ENCODE measurements around the gene VSIG8. TPM values are rescaled to one million over a fixed set of nuclear protein-coding genes. Genes with fewer than 3 reads are reported as not detected.
"Not testable (repeated sequence)": the region's sequence is repeated elsewhere in the genome, so short reads cannot be mapped to it uniquely, and the experiment has no call there.

VSIG8 gene
- total RNA-seq, 1 donor, result not detected

DNA sequence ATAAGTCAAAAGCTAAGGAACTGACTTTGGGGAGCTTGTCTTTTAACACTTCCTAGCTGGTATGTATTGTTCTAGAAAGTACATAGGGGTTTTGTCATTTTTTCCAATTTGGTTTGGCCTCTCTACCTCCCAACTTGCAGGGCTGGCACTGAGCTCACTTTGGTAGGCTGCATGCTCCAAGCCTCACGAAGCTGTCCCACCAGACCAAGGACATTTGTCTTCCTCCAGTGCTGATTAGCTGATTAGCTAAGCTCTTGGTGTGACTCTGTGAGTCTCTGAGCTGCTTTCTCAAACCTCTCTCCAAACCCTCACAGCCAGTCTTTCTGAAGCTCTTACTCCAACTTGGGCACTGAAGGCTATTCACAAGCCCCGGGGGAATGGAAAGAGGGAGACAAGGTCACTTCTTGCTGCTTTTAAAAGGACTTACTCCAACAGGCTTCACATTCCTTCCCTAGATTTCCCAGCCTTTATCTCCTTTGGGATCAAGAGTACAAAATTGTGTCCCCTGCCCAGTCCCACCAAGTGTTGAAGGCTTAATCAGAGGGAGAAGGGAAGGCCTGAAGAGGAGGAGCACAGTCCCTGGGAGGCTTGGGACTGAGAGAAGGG lies 38.4 kb upstream of the VSIG8 start:
- DNase-seq (ENCODE audit: low read depth), result no peak
- H3K4me3 ChIP-seq (ENCODE audit: low read depth, low read length), result no peak overlapping the region
- TF ChIP-seq, protein P1, sequence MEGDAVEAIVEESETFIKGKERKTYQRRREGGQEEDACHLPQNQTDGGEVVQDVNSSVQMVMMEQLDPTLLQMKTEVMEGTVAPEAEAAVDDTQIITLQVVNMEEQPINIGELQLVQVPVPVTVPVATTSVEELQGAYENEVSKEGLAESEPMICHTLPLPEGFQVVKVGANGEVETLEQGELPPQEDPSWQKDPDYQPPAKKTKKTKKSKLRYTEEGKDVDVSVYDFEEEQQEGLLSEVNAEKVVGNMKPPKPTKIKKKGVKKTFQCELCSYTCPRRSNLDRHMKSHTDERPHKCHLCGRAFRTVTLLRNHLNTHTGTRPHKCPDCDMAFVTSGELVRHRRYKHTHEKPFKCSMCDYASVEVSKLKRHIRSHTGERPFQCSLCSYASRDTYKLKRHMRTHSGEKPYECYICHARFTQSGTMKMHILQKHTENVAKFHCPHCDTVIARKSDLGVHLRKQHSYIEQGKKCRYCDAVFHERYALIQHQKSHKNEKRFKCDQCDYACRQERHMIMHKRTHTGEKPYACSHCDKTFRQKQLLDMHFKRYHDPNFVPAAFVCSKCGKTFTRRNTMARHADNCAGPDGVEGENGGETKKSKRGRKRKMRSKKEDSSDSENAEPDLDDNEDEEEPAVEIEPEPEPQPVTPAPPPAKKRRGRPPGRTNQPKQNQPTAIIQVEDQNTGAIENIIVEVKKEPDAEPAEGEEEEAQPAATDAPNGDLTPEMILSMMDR (IDR thresholded peaks at IDR 0.05; ENCODE audit: insufficient read depth, low read depth, low read length), result no peak

- peak; percentile 69 for DNase-seq (ENCODE audit: low read depth)
- H3K4me3 ChIP-seq (ENCODE audit: low read depth, low read length), result no peak within 1 kb of the TSS
- TF ChIP-seq, protein P1 (IDR thresholded peaks at IDR 0.05; ENCODE audit: insufficient read depth, low read depth, low read length), result no peak
Observed at GRCh38 chr1:159900086-159900680, 37.7 kb upstream of the VSIG8 start, which contains the start of gene CFAP45. TSS of gene CFAP45 (minus strand) at chr1:159900165. CDS start at chr1:159900098, 67 bp downstream.

DNA sequence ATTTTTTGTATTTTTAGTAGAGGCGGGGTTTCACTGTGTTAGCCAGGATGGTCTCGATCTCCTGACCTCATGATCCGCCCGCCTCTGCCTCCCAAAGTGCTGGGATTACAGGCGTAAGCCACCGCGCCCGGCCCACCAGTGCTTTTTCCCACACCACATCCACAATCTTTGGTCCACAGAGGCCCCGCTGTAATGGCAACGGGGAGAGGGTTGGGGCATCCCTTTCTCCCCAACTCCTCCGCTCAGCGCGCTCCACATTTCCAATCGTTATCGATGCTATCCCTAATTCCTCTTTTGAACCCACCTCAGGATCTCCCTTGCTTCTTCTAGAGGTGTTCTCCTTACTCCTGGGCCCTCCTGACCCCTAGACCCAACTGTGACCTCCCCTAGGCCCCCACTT lies 37.2 kb upstream of the VSIG8 start:
- not testable (repeated sequence) for H3K4me3 ChIP-seq (ENCODE audit: low read depth, low read length); DNase-seq (ENCODE audit: low read depth)

DNA sequence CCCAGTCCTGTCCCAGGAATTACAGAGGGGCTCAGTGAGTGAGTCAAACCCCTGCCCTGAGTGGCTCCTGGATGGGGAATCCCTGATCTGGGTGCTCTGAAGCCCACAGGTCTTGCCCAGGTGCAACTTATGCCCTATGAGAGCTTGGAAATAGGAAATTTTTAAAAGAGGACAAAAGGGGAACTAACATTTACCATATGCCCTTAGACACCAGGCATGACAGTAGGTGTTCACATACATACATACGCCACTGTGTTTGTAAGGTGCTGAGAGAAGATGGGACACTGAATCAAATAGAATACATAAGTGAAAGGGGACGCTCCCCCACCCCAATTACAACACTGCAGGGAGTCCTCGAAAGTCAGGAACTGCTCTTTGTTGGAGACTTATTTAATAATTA lies 36.1 kb upstream of the VSIG8 start:
- TF ChIP-seq, protein P1 (IDR thresholded peaks at IDR 0.05; ENCODE audit: insufficient read depth, low read depth, low read length), result no peak
- no peak for DNase-seq (ENCODE audit: low read depth)
- H3K4me3 ChIP-seq (ENCODE audit: low read depth, low read length), result no peak overlapping the region

GRCh38 chr1:159897962-159898361 lies 35.5 kb upstream of the VSIG8 start:
- TF ChIP-seq, protein P1 (IDR thresholded peaks at IDR 0.05; ENCODE audit: insufficient read depth, low read depth, low read length), result no peak
- no peak for DNase-seq (ENCODE audit: low read depth)
- H3K4me3 ChIP-seq (ENCODE audit: low read depth, low read length), result no peak overlapping the region

DNA sequence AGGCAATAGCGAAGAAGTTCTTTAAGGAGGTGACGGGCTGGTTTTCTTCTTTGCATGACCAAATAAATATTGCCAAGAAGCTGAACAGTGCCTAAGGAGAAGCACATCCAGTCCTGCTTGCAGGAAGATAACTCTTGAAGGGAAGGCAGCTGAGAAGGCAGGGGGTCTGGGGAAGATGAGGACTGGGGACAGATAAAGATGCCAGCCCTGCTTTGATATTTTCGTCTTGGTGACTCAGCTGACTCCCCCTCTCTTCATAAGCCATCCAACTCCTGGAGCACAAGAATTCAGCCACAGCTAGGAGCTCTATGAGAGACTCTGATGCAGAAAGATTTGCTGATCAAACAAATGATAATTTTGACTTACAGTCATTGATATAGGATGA lies 34.1 kb upstream of the VSIG8 start:
- no peak overlapping the region for H3K4me3 ChIP-seq (ENCODE audit: low read depth, low read length)
- TF ChIP-seq, protein P1 (IDR thresholded peaks at IDR 0.05; ENCODE audit: insufficient read depth, low read depth, low read length), result no peak
- no peak for DNase-seq (ENCODE audit: low read depth)

DNA sequence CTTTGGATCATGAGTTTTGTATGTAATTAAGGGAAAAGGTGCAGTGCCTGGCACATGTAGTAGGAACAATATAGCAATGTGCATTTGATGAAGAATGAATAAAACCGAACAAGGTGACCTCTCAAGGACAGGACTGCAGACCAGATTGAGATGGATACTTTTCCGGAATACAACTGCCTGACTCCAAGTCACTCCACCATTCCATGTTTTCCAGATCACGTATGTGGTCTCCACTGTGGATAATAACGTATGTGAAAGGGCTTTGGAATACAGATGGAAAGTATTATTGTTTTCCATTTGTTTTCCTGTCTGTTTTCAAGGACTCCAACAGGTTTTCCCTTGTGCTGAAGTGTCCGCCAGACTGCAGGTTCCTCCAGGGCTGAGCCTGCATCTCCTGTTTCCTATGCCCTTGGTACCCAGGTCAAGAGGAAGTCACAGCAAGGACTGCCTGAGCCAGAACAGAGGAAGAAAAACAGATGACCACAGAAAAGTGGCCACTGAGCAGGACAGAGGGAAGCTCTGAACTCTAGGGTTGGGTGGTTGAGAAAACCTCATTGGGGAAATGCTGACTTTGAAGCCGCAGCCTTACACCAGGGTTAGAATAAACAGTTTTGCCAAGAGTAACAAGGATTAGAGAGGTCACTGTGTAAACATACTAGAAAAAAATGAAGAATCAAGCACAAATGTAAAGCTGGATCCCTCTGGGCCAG lies 33.5 kb upstream of the VSIG8 start:
- TF ChIP-seq, protein P1 (IDR thresholded peaks at IDR 0.05; ENCODE audit: insufficient read depth, low read depth, low read length), result no peak
- DNase-seq (ENCODE audit: low read depth), result peak; percentile 38
- no peak overlapping the region for H3K4me3 ChIP-seq (ENCODE audit: low read depth, low read length)
